H1 (cell line): ENCODE data around the gene PRR35. TPM values are rescaled to one million over a fixed set of nuclear protein-coding genes. Genes with fewer than 3 reads are reported as not detected.

Experiments
- CBX5 ChIP-seq: fragments of 300-800, 300-1000 bp; sonication (generic); IDR thresholded peaks from 2 replicates; pipeline ENCODE4 v1.7.1; 2016; ENCODE audit warnings: antibody characterized with exemption, low read length, low read depth
- CHD2 ChIP-seq: IDR thresholded peaks from 2 replicates; pipeline ENCODE4 v1.6.1; 2012; ENCODE audit warnings: low read length, improper control_type of control experiment
- CREB1 ChIP-seq: IDR thresholded peaks from 2 replicates; pipeline ENCODE4 v1.6.1; 2012; ENCODE audit warnings: inconsistent platforms
- EGR1 ChIP-seq: IDR thresholded peaks from 2 replicates; pipeline ENCODE4 v1.6.1; 2011; ENCODE audit warnings: low read depth, low read length, borderline replicate concordance
- HDAC2 ChIP-seq, 2 experiments: fragments of 300-600 bp in 1 of 2; sonication (generic) in 1 of 2; IDR thresholded peaks; 2 replicates each; pipeline ENCODE4 v1.6.1; 2011 to 2012; ENCODE audit warnings: low read depth in 2 of 2, low read length in 2 of 2, mild to moderate bottlenecking in 2 of 2, moderate library complexity in 2 of 2, borderline replicate concordance in 1 of 2, inconsistent platforms in 1 of 2
- KDM1A ChIP-seq: fragments of 200-600, 300-600 bp; sonication (generic); IDR thresholded peaks from 2 replicates; pipeline ENCODE4 v1.7.1; 2016; ENCODE audit warnings: mild to moderate bottlenecking, low read length, borderline replicate concordance
- MAX ChIP-seq: IDR thresholded peaks from 2 replicates; pipeline ENCODE4 v1.6.1; 2012; ENCODE audit warnings: inconsistent platforms
- SIX5 ChIP-seq: IDR thresholded peaks from 2 replicates; pipeline ENCODE4 v1.6.1; 2011; ENCODE audit warnings: mild to moderate bottlenecking, low read depth, low read length
- TAF7 ChIP-seq: optimal IDR thresholded peaks from 2 replicates; pipeline ENCODE3; 2011; ENCODE audit warnings: low read depth, mild to moderate bottlenecking, inconsistent platforms, low read length, moderate library complexity, borderline replicate concordance
- polyA plus RNA-seq, 7 experiments: library from polyadenylated mRNA; depleted of rRNA in 3 of 7; stranded (reverse) in 5 of 7; unstranded in 2 of 7; fragments of >200 nt in 5 of 7; fragments of 200-250 nt in 2 of 7; gene quantifications; 1 replicate in 5 of 7; 2 replicates in 1 of 7; 4 replicates in 1 of 7; pipeline versions ENCODE4 v1.2.1 to v1.2.3, GENCODE V29; 2011 to 2013; ENCODE audit warnings: missing spikeins in 2 of 7, mixed read lengths in 2 of 7
- total RNA-seq: library from RNA; stranded (reverse); fragmentation: NEBNext Ultra II Directional; extraction: Animal tissue kit (Norgen Biotek cat#: 25700); gene quantifications from 2 replicates; pipeline ENCODE4 v1.2.1, GENCODE V29; 2021
- TF ChIP-seq, protein P1 (sequence below): IDR thresholded peaks from 2 replicates; pipeline ENCODE4 v1.6.1; 2011; ENCODE audit warnings: low read depth, mild to moderate bottlenecking, low read length; ENCODE audit not compliant: insufficient read depth
- TF ChIP-seq, protein P2 (sequence below), 3 experiments: IDR thresholded peaks; 1 replicate in 2 of 3; 2 replicates in 1 of 3; pipeline versions ENCODE4 v1.5.1 to v1.6.1; 2011; ENCODE audit warnings: low read length in 3 of 3, mild to moderate bottlenecking in 3 of 3, inconsistent platforms in 2 of 3, low read depth in 1 of 3, moderate library complexity in 1 of 3; ENCODE audit not compliant: insufficient read depth in 1 of 3; ENCODE audit errors: control extremely low read depth in 1 of 3

PRR35 gene
- total and polyA plus RNA-seq, 2 of the 8 experiments (the other 6 are each of a cell fraction or from before 2014, with no cell fraction given), result 0.38 to 0.50 TPM

GRCh38 chr16:589658-590187, 29.5 kb downstream of the PRR35 start, which contains the start of gene RAB40C (continued):
- TF ChIP-seq CBX5 (no peak), TAF7 (no peak), EGR1 (no peak; the same call in 1 of the 2 replicates), SIX5 (no peak), MAX (no peak; the same call in 1 of the 2 replicates), CREB1 (peak; percentile 88), HDAC2 (IDR thresholded peaks at IDR 0.05; ENCODE audit: borderline replicate concordance in 1 of 2, low read depth in 2 of 2, low read length in 2 of 2) (no peak), CHD2 (peak; percentile 90), KDM1A (no peak)
- TF ChIP-seq, protein P1, sequence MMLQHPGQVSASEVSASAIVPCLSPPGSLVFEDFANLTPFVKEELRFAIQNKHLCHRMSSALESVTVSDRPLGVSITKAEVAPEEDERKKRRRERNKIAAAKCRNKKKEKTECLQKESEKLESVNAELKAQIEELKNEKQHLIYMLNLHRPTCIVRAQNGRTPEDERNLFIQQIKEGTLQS, result no peak
- TF ChIP-seq, protein P2, sequence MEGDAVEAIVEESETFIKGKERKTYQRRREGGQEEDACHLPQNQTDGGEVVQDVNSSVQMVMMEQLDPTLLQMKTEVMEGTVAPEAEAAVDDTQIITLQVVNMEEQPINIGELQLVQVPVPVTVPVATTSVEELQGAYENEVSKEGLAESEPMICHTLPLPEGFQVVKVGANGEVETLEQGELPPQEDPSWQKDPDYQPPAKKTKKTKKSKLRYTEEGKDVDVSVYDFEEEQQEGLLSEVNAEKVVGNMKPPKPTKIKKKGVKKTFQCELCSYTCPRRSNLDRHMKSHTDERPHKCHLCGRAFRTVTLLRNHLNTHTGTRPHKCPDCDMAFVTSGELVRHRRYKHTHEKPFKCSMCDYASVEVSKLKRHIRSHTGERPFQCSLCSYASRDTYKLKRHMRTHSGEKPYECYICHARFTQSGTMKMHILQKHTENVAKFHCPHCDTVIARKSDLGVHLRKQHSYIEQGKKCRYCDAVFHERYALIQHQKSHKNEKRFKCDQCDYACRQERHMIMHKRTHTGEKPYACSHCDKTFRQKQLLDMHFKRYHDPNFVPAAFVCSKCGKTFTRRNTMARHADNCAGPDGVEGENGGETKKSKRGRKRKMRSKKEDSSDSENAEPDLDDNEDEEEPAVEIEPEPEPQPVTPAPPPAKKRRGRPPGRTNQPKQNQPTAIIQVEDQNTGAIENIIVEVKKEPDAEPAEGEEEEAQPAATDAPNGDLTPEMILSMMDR (IDR thresholded peaks at IDR 0.05; ENCODE audit: control extremely low read depth in 1 of 3, insufficient read depth in 1 of 3, low read depth in 1 of 3, low read length in 3 of 3), result peak in 1 of 3 experiments; percentile 12; a peak in 1 of 4 replicates
